ENCODE results near the gene KRT10.

GRCh38 chr17:40818733-40819527 lies 3.5 kb downstream of the KRT10 start:
- TF ChIP-seq CTCF (IDR thresholded peaks at IDR 0.05), result peak in 2 of 5 experiments; percentile 12 to 42
- peak; percentile 45 to 75 for TF ChIP-seq POLR2A (IDR thresholded peaks at IDR 0.05)
- TF ChIP-seq EP300 (IDR thresholded peaks at IDR 0.05), result peak in 1 of 2 donors; percentile 55
